HG03354 (cell line): ENCODE results near the gene FCRLA.

ENCODE experiments used
- ATAC-seq: cut with Tn5 transposase; IDR thresholded peaks from one replicate; pipeline ENCODE4 v1.9.1; 2021; ENCODE audit warnings: mild to moderate bottlenecking; ENCODE audit not compliant: unreplicated experiment, poor library complexity, severe bottlenecking

The FCRLA gene

DNA sequence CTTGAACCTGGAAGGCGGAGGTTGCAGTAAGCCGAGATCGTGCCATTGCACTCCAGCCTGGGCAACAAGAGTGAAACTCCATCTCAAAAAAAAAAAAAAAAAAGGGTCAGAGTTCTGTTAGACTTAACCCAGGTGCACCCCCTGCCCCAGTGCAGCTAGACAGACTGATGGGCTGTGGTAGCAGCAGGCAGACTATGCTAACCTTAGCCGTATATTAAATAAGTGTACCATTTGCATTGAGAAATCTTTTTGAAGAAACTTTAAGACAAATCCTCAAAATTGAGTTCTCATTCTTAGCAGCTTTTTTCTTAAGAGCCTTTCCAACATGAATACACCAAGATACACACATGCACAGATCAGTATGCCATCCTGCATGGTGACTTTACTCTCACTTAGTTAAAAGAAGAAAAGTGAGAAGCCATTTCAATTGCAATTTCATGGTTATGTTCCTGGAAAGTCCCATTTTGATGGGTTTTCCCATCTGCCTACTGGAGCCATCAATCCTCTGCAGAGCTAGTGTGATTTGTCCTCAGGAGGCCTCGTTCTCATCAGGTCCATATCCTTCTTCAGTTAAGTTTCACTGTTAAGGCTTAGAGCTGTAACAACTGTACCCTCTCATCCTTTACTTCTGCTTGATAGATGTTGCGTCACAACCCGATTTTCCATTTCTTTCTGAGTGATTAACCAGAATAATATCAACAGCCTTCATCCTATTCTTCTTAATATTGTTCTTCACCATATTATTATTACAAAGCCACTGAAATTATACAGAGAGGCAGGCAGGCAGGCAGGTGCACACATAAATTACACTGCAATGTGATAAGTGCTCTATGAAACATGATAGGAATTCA is 21.6 kb downstream of the FCRLA start:
- ATAC-seq, result no peak

DNA sequence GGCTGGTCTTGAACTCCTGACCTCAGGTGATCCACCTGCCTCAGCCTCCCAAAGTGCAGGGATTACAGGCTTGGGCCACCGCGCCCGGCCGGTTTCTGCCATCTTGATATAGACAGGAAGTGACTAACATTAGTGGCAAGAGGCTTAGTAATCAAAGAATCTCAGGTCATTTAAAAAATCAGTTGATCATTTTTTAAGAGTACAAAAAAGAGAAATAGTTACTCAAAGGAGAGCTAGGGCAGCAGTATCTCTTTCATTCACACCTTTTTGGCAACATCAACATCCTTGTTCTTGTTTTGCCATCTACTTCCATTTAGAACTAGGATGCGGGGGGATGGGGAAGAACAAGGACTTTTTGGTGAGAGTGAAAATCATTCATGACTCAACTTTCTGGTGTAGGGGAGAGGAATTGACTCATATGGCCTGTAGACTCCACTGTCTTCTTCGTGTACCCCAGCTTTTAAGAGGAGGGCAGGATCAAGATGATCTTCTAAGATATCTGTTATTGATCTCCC is 23.1 kb downstream of the FCRLA start:
- ATAC-seq, result no peak

DNA sequence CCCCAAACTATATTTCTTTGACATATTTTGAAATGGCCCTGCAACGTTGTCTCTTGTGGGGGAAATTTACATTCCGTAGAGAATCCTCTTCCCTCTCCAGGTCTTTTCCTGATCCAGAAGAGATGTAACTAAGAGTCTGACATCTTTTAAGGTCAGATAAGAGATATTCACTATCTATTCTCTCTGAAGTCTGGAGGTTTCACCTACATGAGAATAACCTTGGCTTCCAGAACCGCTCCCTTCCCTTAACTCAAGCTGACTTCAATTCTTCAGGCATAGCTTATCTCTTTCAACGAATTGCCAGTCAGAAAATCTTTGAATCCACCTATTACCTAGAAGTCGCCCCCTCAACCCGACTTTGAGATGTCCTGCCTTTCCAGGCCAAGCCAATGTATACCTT is 24.2 kb downstream of the FCRLA start:
- no peak for ATAC-seq

DNA sequence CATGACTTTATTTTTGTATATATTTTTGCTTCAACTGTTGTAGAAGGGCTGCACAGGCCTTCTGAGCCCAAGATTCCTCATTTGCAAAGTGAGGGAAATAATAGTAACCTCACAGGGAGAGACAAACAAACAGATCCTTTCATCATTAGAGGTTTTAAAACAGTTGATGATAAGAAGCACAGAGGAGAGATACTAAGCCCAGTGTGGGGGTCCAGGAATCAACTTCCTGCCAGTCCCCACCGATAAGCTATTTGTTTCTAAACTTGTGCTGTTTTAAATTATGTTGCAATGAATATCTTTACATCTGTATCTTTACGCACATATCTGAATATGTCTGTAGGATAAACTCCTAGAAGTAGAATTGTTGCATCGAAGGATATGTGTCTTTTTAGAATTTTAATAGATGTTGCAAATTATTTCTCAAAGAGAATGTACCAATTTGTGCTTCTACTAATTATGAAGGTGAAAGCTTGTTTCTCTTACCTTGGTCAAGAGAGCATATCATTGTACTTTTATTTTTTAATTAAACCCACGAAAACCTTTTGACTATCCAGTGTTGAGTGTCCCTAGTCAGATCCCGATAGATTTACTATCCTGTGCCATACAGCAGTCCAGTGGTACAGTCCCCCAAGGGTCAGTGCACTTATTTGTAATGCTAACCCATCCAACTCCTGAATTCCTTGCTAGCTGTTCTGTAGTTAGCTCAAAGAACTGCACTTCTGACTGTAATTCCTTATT is 25.1 kb downstream of the FCRLA start:
- ATAC-seq, result no peak

DNA sequence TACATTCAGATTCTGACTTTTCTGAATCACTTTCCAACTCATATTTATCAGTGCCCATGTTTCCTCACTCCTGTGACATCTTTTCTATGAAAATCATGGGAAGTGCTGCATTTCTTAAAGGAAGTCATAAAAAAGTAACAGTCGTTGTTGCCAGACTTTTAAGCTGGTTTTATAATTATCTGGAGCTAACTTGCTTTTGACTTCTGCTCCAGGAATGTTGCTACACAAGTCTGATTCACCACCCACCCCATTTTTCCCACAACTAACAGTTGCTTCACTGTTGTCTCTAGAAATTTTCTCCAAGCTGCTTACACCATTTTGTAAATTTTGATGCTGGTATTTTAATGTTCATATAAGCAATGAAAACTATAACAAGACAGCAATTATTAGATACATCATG is 26.5 kb downstream of the FCRLA start:
- ATAC-seq, result no peak

DNA sequence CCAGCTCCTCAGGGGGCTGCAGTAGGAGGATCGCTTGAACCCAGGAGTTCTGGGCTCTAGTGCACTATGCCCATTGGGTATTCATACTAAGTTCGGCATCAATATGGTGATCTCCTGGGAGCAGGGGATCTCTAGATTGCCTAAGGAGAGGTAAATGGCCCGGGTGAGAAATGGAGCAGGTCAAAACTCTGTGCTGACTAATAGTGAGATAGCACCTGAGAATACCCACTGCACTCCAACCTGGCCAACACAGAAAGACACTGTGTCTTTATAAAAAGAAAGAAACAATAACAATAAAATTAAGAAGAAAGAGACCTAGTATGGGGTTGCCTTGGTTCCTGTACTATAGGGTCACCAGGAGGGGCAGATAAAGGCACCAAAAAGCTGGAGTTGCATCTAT is 28.8 kb downstream of the FCRLA start:
- no peak for ATAC-seq

DNA sequence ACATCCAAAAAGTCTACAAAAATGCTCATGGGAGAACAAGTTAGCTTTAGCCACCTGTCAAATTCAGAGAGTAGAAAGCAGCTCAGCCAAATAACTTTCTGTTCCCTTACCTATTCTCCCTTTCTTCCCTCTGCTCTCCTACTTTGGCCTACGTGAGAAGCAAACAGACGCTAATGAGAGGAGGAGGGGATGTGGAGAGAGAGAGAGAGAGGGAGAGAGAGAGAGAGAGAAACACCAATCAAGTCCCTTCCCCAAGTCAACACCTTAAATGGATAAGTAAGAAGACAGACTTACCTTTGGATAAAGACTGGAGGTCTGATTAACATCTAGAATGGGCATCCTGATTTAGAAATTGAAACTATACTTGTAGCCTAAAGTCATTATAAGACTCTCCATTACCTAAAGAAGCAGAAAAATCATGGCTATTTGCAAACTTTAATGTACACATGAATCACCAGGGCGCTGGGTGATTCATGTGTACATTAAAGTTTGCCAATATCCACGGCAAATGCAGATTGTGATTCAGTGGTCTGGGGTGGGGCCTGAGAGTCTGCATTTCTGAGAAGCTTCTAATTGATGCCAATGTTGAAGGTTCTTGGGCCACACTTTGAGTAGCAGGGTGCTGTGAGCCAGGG is 29.4 kb downstream of the FCRLA start:
- no peak for ATAC-seq

DNA sequence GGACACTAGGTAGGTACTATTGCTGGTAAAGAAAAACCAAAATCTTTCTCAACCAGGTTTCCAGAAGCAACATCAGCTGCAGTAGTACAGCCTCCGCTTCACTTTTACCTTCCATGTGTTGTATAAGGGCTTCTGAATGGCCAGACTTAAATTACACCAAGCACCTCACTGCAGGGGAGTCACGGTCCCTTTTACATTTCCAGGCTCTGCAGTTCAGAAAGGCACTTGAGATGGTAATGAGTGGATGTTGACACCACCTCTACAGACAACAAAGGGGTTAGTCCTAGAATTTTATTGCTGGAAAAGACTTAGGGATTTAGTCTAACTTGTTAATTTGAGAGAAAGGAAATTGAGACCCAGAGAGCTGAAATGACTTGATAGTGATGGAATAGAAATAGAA is 30.6 kb downstream of the FCRLA start:
- no peak for ATAC-seq

DNA sequence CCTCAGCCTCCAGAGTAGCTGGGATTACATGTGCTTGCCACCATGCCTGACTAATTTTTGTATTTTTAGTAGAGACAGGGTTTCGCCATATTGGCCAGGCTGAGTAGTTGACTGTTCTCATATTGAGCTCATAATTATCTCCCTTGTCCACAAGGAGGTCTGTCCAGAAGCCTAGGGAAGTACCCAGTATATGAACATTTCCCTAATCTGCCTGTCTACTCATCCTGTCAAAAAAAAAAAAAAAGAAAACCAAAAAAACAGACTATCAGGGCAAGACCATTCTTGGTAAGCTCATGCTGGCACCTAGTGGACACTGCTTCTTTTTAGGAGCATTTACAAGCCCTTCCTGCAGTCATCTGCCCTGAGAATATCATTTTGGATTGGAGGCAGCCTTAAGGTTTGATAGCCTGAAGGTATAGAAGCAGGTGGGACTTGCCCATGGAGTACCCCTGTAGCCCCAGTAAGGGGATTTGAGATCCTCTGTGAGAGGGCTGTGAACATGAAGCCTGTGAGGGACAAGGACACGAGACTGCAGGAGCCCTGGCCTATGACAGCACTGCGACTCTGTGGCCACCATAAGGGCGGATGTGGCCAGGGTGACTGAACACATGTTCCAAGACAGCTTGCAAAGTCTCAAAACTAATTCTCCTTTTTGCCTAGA is 31.7 kb downstream of the FCRLA start:
- ATAC-seq, result peak; percentile 60

DNA sequence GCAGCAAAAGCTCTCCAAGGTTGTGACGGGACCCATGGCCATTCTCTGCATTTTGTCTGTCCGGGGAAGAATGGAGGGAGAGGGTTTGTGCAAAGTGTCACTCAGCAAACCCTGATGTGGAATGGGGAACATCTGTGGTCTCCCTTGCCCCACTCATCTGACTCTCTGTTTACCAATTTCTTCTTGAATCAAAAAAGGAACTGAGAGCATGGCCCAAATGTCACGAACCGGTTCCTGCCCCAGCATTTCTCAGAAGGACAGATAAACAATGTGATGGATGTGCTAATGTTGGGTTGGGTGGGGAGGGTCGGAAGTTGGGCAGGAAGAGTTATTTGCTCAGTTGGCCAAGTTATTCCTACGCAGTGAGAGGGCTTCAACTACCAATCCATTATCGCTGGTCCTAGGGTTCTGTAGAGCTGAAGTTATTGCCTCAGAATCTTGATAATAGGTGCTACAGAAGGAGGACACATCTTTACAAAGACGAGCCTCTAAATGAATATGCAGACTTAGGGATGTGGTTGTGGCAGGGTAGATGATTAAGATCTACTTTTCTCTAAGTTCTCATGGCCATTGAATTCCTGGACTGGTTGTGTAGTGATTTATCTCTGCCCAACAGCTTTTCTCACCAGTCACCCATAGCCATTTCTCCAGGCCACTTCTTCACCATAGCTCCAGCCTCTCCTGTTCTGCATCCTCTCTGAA is 33.0 kb downstream of the FCRLA start:
- peak; percentile 27 for ATAC-seq

DNA sequence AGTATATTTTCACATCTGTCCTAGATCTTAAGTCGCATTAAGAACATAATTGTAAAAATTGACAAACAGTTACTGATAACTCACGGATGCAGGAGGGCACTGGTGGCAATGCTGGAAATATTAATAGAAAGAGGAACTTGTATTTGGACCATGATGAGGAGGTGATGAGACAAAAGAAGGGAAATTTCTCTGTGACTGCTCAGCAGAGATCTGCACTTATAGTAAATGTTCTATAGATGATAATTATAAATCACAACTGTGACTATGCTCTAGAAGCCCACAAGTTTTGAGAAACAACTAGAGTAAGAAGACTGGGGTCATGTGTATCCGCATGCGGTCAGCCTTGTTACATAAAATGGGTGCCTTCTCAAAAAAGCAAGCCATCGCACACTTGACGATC is 33.9 kb downstream of the FCRLA start:
- no peak for ATAC-seq

DNA sequence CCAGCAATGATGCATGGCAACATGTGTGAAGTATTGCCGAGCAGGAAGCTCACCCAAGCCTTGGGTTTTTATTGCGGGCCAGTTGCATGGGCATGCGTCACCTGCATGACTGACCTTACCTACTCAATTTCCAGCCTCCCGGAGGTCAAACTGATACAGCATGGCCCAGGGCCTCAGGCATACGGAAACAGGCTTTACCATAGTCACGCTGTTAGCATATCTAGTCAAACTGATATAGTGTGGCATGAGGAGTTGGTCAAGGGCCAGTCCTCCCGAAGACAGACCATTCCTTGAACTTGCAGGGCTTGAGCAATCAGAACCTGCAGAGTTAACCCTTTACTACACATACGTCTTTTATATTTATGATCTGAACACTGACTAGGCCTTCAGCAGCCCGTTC is 36.2 kb downstream of the FCRLA start:
- no peak for ATAC-seq

DNA sequence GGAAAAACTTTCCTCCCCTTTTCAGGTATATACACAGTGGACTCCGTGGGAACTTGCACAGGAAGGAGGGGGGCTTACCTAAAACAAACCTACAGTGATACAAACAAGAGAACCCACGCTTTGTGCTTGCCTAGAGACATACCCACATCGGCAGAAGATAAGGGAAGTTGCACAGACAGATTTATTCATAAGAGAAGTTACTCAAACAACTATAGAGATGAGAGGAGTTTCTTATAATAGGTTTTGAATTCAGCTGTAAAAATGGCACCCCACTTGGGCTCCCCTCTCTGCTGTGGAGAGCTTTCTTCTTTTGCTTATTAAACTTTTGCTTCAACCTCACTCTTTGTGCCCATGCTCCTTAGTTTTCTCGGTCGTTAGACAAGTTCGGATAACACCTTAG is 40.8 kb downstream of the FCRLA start:
- ATAC-seq, result no peak

DNA sequence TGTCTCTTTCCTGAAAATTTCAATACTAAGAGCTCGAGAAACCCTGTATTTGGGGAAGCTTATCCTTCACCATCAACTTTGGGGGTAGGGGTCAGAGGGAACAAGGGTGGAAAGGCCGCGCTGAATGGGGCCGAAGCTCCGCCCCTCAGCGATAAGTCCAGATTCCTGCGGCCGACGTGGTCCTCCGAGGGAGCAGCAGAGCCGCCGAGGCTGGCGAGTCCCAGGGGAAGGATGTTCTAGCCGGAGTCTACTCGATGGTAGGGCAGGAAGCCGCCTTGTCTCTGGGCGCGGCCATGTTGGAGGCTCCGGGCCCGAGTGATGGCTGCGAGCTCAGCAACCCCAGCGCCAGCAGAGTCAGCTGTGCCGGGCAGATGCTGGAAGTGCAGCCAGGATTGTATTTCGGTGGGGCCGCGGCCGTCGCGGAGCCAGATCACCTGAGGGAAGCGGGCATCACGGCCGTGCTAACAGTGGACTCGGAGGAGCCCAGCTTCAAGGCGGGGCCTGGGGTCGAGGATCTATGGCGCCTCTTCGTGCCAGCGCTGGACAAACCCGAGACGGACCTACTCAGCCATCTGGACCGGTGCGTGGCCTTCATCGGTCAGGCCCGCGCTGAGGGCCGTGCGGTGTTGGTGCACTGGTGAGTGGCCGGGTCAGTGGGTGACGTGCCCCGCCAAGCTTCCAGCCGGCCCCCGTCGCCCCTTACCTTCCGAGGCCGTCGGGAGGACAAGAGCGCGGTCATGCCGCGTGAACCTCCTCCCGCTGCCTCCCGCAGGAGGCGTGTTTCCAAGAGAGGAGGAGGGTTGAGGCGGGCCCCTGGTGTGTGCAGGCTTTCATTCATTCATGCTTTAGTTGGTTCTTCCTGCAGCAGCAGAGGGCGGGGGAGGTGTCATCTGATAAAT is 42.7 kb downstream of the FCRLA start, which contains the start of gene DUSP12:
DUSP12 (plus strand) TSS at position 278 of the 899 bp plus-strand sequence; CDS start at position 294, 16 bp downstream.
- peak; percentile 97 for ATAC-seq

DNA sequence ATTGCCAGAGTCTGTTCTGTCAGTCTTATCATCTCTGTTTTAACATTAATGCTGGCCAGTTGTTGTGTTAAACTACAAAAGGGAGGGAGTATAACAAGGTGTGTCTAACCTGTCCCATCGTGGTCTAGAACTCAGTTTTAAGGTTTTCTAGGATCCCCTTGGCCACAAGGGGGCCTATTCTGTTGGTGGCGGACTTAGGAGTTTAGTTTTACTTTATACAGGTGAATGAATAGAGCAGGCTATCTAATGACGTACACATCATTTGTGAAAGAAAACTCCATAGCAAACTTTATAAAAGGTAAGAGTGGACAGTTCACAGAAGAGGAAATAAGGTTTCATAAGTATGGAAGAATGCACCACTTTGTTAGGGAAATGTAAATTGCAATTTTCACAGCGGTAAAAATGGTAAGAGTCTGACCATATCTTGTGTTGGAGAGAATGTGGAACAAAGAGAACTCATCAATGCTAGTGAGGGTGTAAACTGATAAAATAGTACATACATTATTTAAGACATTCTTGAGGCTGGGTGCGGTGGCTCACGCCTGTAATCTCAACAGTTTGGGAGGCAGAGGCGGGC is 56.6 kb downstream of the FCRLA start:
- ATAC-seq, result no peak
